ENCODE data around the gene CITED4. TPM values are rescaled to one million over a fixed set of nuclear protein-coding genes. Genes with fewer than 3 reads are reported as not detected.
A peak's percentile ranks its signal among the peaks of the same experiment; 100 is the strongest.

Gene CITED4
- total and polyA plus RNA-seq, 10 of the 15 experiments (the other 5 are each of a cell fraction or from before 2014, with no cell fraction given) = 0.13 to 0.64 (median 0.26) TPM; not detected in 6

DNA sequence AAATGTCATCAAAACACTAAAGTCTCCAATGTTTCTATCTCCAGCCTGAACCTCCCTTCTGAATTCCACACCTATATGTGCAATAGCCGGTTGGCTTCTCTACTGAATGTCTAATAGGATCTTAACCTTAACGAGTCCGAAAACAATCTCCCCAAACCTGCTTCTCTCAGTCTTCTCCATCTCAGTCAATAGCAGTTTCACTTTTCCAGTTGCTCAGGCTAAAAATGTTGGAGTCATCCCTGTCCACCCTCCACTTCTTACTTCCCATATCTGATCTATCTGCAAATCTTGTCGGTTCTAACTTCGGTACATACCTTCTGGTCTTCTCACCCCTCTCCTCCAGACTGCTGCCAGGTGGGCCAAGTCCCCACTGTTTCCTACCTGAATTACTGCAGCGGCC, 25.5 kb upstream of the CITED4 start (continued):
- TF ChIP-seq NRF1 (conservative IDR thresholded peaks at IDR 0.05; ENCODE audit: low read depth, low read length) (no peak), SUZ12 (IDR thresholded peaks at IDR 0.05; ENCODE audit: unreplicated experiment) (no peak), EGR1 (IDR thresholded peaks at IDR 0.05; ENCODE audit: borderline replicate concordance in 1 of 2, low read depth in 2 of 2, low read length in 2 of 2) (no peak), PML (IDR thresholded peaks at IDR 0.05; ENCODE audit: low read length) (no peak), FOXM1 (IDR thresholded peaks at IDR 0.05; ENCODE audit: low read depth, low read length) (no peak)
- TF ChIP-seq, protein P1, sequence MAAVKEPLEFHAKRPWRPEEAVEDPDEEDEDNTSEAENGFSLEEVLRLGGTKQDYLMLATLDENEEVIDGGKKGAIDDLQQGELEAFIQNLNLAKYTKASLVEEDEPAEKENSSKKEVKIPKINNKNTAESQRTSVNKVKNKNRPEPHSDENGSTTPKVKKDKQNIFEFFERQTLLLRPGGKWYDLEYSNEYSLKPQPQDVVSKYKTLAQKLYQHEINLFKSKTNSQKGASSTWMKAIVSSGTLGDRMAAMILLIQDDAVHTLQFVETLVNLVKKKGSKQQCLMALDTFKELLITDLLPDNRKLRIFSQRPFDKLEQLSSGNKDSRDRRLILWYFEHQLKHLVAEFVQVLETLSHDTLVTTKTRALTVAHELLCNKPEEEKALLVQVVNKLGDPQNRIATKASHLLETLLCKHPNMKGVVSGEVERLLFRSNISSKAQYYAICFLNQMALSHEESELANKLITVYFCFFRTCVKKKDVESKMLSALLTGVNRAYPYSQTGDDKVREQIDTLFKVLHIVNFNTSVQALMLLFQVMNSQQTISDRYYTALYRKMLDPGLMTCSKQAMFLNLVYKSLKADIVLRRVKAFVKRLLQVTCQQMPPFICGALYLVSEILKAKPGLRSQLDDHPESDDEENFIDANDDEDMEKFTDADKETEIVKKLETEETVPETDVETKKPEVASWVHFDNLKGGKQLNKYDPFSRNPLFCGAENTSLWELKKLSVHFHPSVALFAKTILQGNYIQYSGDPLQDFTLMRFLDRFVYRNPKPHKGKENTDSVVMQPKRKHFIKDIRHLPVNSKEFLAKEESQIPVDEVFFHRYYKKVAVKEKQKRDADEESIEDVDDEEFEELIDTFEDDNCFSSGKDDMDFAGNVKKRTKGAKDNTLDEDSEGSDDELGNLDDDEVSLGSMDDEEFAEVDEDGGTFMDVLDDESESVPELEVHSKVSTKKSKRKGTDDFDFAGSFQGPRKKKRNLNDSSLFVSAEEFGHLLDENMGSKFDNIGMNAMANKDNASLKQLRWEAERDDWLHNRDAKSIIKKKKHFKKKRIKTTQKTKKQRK (IDR thresholded peaks at IDR 0.05; ENCODE audit: low read depth, low read length) = no peak

DNA sequence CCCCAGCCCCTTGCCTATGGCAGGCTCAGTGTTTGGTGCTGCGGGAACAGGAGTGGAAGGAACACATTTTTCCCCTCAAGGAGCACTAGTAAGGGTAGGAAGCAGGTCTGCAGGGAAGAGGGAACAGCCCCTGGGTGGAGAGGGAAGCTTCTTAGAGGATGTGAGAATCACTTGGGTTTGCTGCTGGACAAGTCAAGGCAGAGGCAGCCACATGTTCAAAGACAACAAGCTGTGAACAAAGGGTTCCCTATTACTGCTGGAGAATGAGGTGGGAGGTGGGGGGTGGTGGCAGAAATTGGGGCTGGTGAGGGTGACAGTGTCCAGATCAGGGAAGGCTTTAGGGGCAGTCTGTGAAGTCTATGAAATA, 24.8 kb upstream of the CITED4 start:
- Histone ChIP-seq H3K79me2 (ENCODE audit: control insufficient read depth, insufficient read depth, low read length) (no peaks in the 10 kb centered on the region), H3K4me2 (ENCODE audit: control insufficient read depth, insufficient read depth) (no peak overlapping the region), H4K20me1 (ENCODE audit: control insufficient read depth, insufficient read depth) (no peaks in the 10 kb centered on the region), H3K9ac (ENCODE audit: control insufficient read depth, insufficient read depth, low read length) (no peak overlapping the region), H2AFZ (ENCODE audit: control insufficient read depth, low read depth, low read length) (no peak overlapping the region), H3K27ac (ENCODE audit: control insufficient read depth, insufficient read depth) (no peak overlapping the region), H3K36me3 (ENCODE audit: control insufficient read depth in 2 of 2, insufficient read depth in 2 of 2, low read length in 1 of 2) (no peaks in the 10 kb centered on the region), H3K4me3 (no peak overlapping the region), H3K4me1 (ENCODE audit: control insufficient read depth, insufficient read depth, low read length) (no peaks in the 10 kb centered on the region), H3K27me3 (replicated peaks in 1 of 2; ENCODE audit: control insufficient read depth in 2 of 2, insufficient read depth in 2 of 2, low read length in 1 of 2) (no peaks in the 10 kb centered on the region; a peak in 1 of 4 replicates), H3K9me3 (replicated peaks; ENCODE audit: control insufficient read depth, insufficient read depth, low read length) (no peaks in the 10 kb centered on the region; the same call in 2 of the 3 replicates)
- DNase-seq (ENCODE audit: low read depth, low spot score) = no peak
- FAIRE-seq = no peak
- intact Hi-C loops (cut with micrococcal nuclease; ENCODE audit: unreplicated experiment) = no loop called here
- CTCF ChIA-PET = interaction anchor here (0.6 to 2.1 kb wide), 3 partner anchors 64 to 354 kb away, joined by 3 to 7 read pairs (median 3); no protein-coding TSS in a partner anchor
- POLR2A ChIA-PET = no interaction called here
- BruUV-seq (replicated peaks) = no TSS peak
- TF ChIP-seq SPI1 (IDR thresholded peaks at IDR 0.05; ENCODE audit: borderline replicate concordance, insufficient read depth, low read depth, low read length) (peak; percentile 12; the same call in 1 of the 2 replicates), STAT1 (conservative IDR thresholded peaks at IDR 0.05) (no peak), EZH2 (IDR thresholded peaks at IDR 0.05; ENCODE audit: borderline replicate concordance, control insufficient read depth, low read depth, low read length) (no peak), BCL11A (IDR thresholded peaks at IDR 0.05; ENCODE audit: low read depth, low read length) (no peak), RAD21 (IDR thresholded peaks at IDR 0.05; ENCODE audit: insufficient read depth, low read depth, low read length) (no peak), ZZZ3 (IDR thresholded peaks at IDR 0.05; ENCODE audit: control insufficient read depth, insufficient read length, low read depth) (no peak)
- TF ChIP-seq, protein P2, sequence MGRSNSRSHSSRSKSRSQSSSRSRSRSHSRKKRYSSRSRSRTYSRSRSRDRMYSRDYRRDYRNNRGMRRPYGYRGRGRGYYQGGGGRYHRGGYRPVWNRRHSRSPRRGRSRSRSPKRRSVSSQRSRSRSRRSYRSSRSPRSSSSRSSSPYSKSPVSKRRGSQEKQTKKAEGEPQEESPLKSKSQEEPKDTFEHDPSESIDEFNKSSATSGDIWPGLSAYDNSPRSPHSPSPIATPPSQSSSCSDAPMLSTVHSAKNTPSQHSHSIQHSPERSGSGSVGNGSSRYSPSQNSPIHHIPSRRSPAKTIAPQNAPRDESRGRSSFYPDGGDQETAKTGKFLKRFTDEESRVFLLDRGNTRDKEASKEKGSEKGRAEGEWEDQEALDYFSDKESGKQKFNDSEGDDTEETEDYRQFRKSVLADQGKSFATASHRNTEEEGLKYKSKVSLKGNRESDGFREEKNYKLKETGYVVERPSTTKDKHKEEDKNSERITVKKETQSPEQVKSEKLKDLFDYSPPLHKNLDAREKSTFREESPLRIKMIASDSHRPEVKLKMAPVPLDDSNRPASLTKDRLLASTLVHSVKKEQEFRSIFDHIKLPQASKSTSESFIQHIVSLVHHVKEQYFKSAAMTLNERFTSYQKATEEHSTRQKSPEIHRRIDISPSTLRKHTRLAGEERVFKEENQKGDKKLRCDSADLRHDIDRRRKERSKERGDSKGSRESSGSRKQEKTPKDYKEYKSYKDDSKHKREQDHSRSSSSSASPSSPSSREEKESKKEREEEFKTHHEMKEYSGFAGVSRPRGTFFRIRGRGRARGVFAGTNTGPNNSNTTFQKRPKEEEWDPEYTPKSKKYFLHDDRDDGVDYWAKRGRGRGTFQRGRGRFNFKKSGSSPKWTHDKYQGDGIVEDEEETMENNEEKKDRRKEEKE (IDR thresholded peaks at IDR 0.05) = no peak
- TF ChIP-seq, protein P3, sequence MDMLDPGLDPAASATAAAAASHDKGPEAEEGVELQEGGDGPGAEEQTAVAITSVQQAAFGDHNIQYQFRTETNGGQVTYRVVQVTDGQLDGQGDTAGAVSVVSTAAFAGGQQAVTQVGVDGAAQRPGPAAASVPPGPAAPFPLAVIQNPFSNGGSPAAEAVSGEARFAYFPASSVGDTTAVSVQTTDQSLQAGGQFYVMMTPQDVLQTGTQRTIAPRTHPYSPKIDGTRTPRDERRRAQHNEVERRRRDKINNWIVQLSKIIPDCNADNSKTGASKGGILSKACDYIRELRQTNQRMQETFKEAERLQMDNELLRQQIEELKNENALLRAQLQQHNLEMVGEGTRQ (IDR thresholded peaks at IDR 0.05; ENCODE audit: borderline replicate concordance, low read depth, low read length) = no peak
- SMC1A ChIA-PET (ENCODE audit: uncharacterized antibody, unreplicated experiment) = interaction anchor here (1.4 to 1.5 kb wide), 3 partner anchors 10 to 66 kb away, joined by 3 to 4 read pairs (median 4); no protein-coding TSS in a partner anchor
- ATAC-seq = peak; percentile 16; the same call in 1 of the 3 replicates
- RAD21 ChIA-PET (ENCODE audit: unreplicated experiment) = interaction anchor here (1.0 to 1.3 kb wide), 2 partner anchors 11 to 12 kb away, joined by 3 to 4 read pairs; no protein-coding TSS in a partner anchor
- 24% methylated on average over 1 of the region's 1 CpG for WGBS (ENCODE audit: insufficient coverage, insufficient replicate concordance, low lambda C conversion rate, missing lambda C conversion rate)
- in situ Hi-C loops (cut with MboI) = no loop called here

Measured in GM12878 (cell line).